Measurements from ENCODE around the gene VAV2. TPM values are rescaled to one million over a fixed set of nuclear protein-coding genes. Genes with fewer than 3 reads are reported as not detected.

The VAV2 gene
- total RNA-seq, 1 donor from 2014 or later: 80.6 TPM

GRCh38 chr9:133839822-133840329 lies 152.2 kb downstream of the VAV2 start:
- Mint-ChIP-seq H3K9me3 (ENCODE audit: low read depth) (no peaks in the 10 kb centered on the region), H3K27ac (no peak overlapping the region), H3K4me1 (ENCODE audit: low read depth) (peaks cover 15% of the 10 kb centered on the region), H3K4me3 (ENCODE audit: low read depth) (no peak overlapping the region), H3K27me3 (no peaks in the 10 kb centered on the region), H3K36me3 (ENCODE audit: insufficient read depth) (no peaks in the 10 kb centered on the region)
- DNase-seq (ENCODE audit: low spot score, unreplicated experiment): no peak
- TF ChIP-seq CTCF (IDR thresholded peaks at IDR 0.05; ENCODE audit: unreplicated experiment): no peak

GRCh38 chr9:133838859-133839507 lies 153.1 kb downstream of the VAV2 start:
- DNase-seq (ENCODE audit: low spot score, unreplicated experiment): no peak
- Mint-ChIP-seq H3K4me3 (ENCODE audit: low read depth) (no peak overlapping the region), H3K9me3 (ENCODE audit: low read depth) (no peaks in the 10 kb centered on the region), H3K27ac (no peak overlapping the region), H3K4me1 (ENCODE audit: low read depth) (peaks cover 15% of the 10 kb centered on the region), H3K27me3 (no peaks in the 10 kb centered on the region), H3K36me3 (ENCODE audit: insufficient read depth) (no peaks in the 10 kb centered on the region)
- no peak for TF ChIP-seq CTCF (IDR thresholded peaks at IDR 0.05; ENCODE audit: unreplicated experiment)

- Mint-ChIP-seq H3K4me3 (ENCODE audit: low read depth) (no peak overlapping the region), H3K27me3 (no peaks in the 10 kb centered on the region), H3K4me1 (ENCODE audit: low read depth) (peaks cover 15% of the 10 kb centered on the region), H3K36me3 (ENCODE audit: insufficient read depth) (no peaks in the 10 kb centered on the region), H3K9me3 (ENCODE audit: low read depth) (no peaks in the 10 kb centered on the region), H3K27ac (no peak overlapping the region)
- no peak for TF ChIP-seq CTCF (IDR thresholded peaks at IDR 0.05; ENCODE audit: unreplicated experiment)
- no peak for DNase-seq (ENCODE audit: low spot score, unreplicated experiment)
These were observed 154.2 kb downstream of the VAV2 start for GRCh38 chr9:133837627-133838597.

- Mint-ChIP-seq H3K36me3 (ENCODE audit: insufficient read depth) (no peaks in the 10 kb centered on the region), H3K4me3 (ENCODE audit: low read depth) (no peak overlapping the region), H3K4me1 (ENCODE audit: low read depth) (peaks cover 15% of the 10 kb centered on the region), H3K27me3 (no peaks in the 10 kb centered on the region), H3K9me3 (ENCODE audit: low read depth) (no peaks in the 10 kb centered on the region), H3K27ac (no peak overlapping the region)
- no peak for TF ChIP-seq CTCF (IDR thresholded peaks at IDR 0.05; ENCODE audit: unreplicated experiment)
- no peak for DNase-seq (ENCODE audit: low spot score, unreplicated experiment)
These were observed 155.3 kb downstream of the VAV2 start for GRCh38 chr9:133836818-133837217.

GRCh38 chr9:133836001-133836758 lies 155.9 kb downstream of the VAV2 start:
- peaks cover 15% of the 10 kb centered on the region for H3K4me1 Mint-ChIP-seq (ENCODE audit: low read depth)
- no peak overlapping the region for H3K27ac Mint-ChIP-seq
- no peaks in the 10 kb centered on the region for H3K36me3 Mint-ChIP-seq (ENCODE audit: insufficient read depth)
- no peaks in the 10 kb centered on the region for H3K9me3 Mint-ChIP-seq (ENCODE audit: low read depth)
- no peak overlapping the region for H3K4me3 Mint-ChIP-seq (ENCODE audit: low read depth)
- DNase-seq (ENCODE audit: low spot score, unreplicated experiment): no peak
- no peaks in the 10 kb centered on the region for H3K27me3 Mint-ChIP-seq
- TF ChIP-seq CTCF (IDR thresholded peaks at IDR 0.05; ENCODE audit: unreplicated experiment): no peak

Measured in progenitor cell of endocrine pancreas (in vitro differentiated cells).